CD4-positive, alpha-beta T cell treated with Interleukin-15 for 4 hours (primary cell): Measurements from ENCODE around the gene MCL1.
"Not testable (repeated sequence)": the region's sequence is repeated elsewhere in the genome, so short reads cannot be mapped to it uniquely, and the experiment has no call there.

ENCODE experiments used
- DNase-seq: peaks from one replicate; pipeline ENCODE4 v3.0.0-alpha.2; 2020; ENCODE audit warnings: low spot score

Gene MCL1

GRCh38 chr1:150579110-150579944 is at the start of gene MCL1:
Gene MCL1, minus strand, starts transcription at chr1:150579610. Its CDS starts 80 bp downstream, at chr1:150579530.
- DNase-seq, result peak; percentile 91

- DNase-seq, result no peak
Observed at GRCh38 chr1:150628766-150629114, 49.3 kb upstream of the MCL1 start.

GRCh38 chr1:150627826-150628410 is 48.5 kb upstream of the MCL1 start:
- DNase-seq, result no peak

- DNase-seq, result no peak
Observed at GRCh38 chr1:150626150-150626549, 46.7 kb upstream of the MCL1 start.

- not testable (repeated sequence) for DNase-seq
Observed at GRCh38 chr1:150624546-150624945, 45.1 kb upstream of the MCL1 start.

GRCh38 chr1:150624134-150624533 is 44.7 kb upstream of the MCL1 start:
- not testable (repeated sequence) for DNase-seq

GRCh38 chr1:150622303-150622975 is 43.0 kb upstream of the MCL1 start:
- DNase-seq, result no peak

- DNase-seq, result peak; percentile 75
Observed at GRCh38 chr1:150621497-150622302, 42.3 kb upstream of the MCL1 start.

- DNase-seq, result no peak
Observed at GRCh38 chr1:150620919-150621318, 41.5 kb upstream of the MCL1 start.

GRCh38 chr1:150619576-150620509 is 40.4 kb upstream of the MCL1 start:
- DNase-seq, result peak; percentile 54

GRCh38 chr1:150615346-150616201 is 36.2 kb upstream of the MCL1 start:
- no peak for DNase-seq

GRCh38 chr1:150613061-150613920 is 33.9 kb upstream of the MCL1 start:
- DNase-seq, result peak; percentile 75

GRCh38 chr1:150612014-150612345 is 32.6 kb upstream of the MCL1 start:
- DNase-seq, result no peak

GRCh38 chr1:150610576-150610975 is 31.2 kb upstream of the MCL1 start:
- DNase-seq, result no peak

GRCh38 chr1:150609732-150610131 is 30.3 kb upstream of the MCL1 start:
- no peak for DNase-seq

GRCh38 chr1:150606463-150607142 is 27.2 kb upstream of the MCL1 start:
- no peak for DNase-seq

- not testable (repeated sequence) for DNase-seq
Observed at GRCh38 chr1:150605451-150605731, 26.0 kb upstream of the MCL1 start.

GRCh38 chr1:150604226-150604588 is 24.8 kb upstream of the MCL1 start:
- DNase-seq, result no peak

- DNase-seq, result no peak
Observed at GRCh38 chr1:150603711-150604110, 24.3 kb upstream of the MCL1 start.
